K562 (cell line): ENCODE data around the gene NEMF. TPM values are rescaled to one million over a fixed set of nuclear protein-coding genes. Genes with fewer than 3 reads are reported as not detected.

Experiments
- ATF1 ChIP-seq, 2 experiments: fragments of 450-650 bp in 1 of 2; IDR thresholded peaks; 2 replicates each; pipeline ENCODE4 v1.6.1; 2016; ENCODE audit warnings: missing compliant biosample characterization in 1 of 2, missing genetic modification characterization in 1 of 2
- BMI1 ChIP-seq: fragments of 150-350 bp; IDR thresholded peaks from 2 replicates; pipeline ENCODE4 v1.6.1; 2014; ENCODE audit warnings: low read length
- CBX3 ChIP-seq, 2 experiments: IDR thresholded peaks; 1 replicate in 1 of 2; 2 replicates in 1 of 2; pipeline ENCODE4 v1.6.1; 2012; ENCODE audit warnings: inconsistent platforms in 2 of 2, low read length in 2 of 2, borderline replicate concordance in 1 of 2, control low read depth in 1 of 2
- CCNT2 ChIP-seq: IDR thresholded peaks from 2 replicates; pipeline ENCODE4 v1.6.1; 2011; ENCODE audit warnings: borderline replicate concordance, low read depth, mild to moderate bottlenecking, moderate library complexity, mixed read lengths, low read length; ENCODE audit not compliant: insufficient read length; ENCODE audit errors: extremely low read depth
- ESRRA ChIP-seq: fragments of 450-650 bp; IDR thresholded peaks from 2 replicates; pipeline ENCODE4 v1.6.1; 2014; ENCODE audit warnings: low read depth, mild to moderate bottlenecking, moderate library complexity, borderline replicate concordance
- HIVEP1 ChIP-seq: fragments of 250-450 bp; sonication (Bioruptor Pico); IDR thresholded peaks from 2 replicates; pipeline ENCODE4 v1.4.0; 2020; ENCODE audit warnings: mild to moderate bottlenecking
- IFI16 ChIP-seq: fragments of 250-450 bp; sonication (Bioruptor Pico); IDR thresholded peaks from 2 replicates; pipeline ENCODE4 v2.1.2; 2022; ENCODE audit warnings: mild to moderate bottlenecking, inconsistent platforms
- KLF10 ChIP-seq: fragments of 250-450 bp; sonication (Bioruptor Pico); IDR thresholded peaks from 2 replicates; pipeline ENCODE4 v1.6.1; 2021; ENCODE audit warnings: matching md5 sums
- MED1 ChIP-seq: sonication (generic); formaldehyde crosslinking; IDR thresholded peaks from 2 replicates; pipeline ENCODE4 v1.8.1; 2023; ENCODE audit warnings: missing genetic modification reagents, borderline replicate concordance
- MTF1 ChIP-seq: fragments of 250-450 bp; sonication (Bioruptor Pico); IDR thresholded peaks from 2 replicates; pipeline ENCODE4 v1.9.0; 2021; ENCODE audit warnings: moderate library complexity, mild to moderate bottlenecking, inconsistent platforms, borderline replicate concordance
- NR0B1 ChIP-seq: fragments of 450-650 bp; IDR thresholded peaks from one replicate; pipeline ENCODE4 v1.6.1; 2018; ENCODE audit warnings: mild to moderate bottlenecking, moderate library complexity; ENCODE audit not compliant: partially characterized antibody
- RNF2 ChIP-seq: sonication (generic); IDR thresholded peaks from 2 replicates; pipeline ENCODE4 v1.6.1; 2016
- TCF7 ChIP-seq: sonication (generic); IDR thresholded peaks from 2 replicates; pipeline ENCODE4 v1.6.1; 2016; ENCODE audit warnings: antibody characterized with exemption, borderline replicate concordance
- TFAP4 ChIP-seq: sonication (generic); formaldehyde crosslinking; IDR thresholded peaks from 2 replicates; pipeline ENCODE4 v1.8.0; 2022; ENCODE audit warnings: missing genetic modification reagents, mild to moderate bottlenecking, moderate library complexity, borderline replicate concordance
- THAP12 ChIP-seq: fragments of 250-450 bp; sonication (Bioruptor Pico); IDR thresholded peaks from 2 replicates; pipeline ENCODE4 v1.9.0; 2021; ENCODE audit warnings: mild to moderate bottlenecking, inconsistent platforms
- TRIM28 ChIP-seq: fragments of 450-650 bp; IDR thresholded peaks from 2 replicates; pipeline ENCODE4 v1.6.1; 2017
- ZFP91 ChIP-seq: sonication (generic); formaldehyde crosslinking; IDR thresholded peaks from 2 replicates; pipeline ENCODE4 v1.8.0; 2022; ENCODE audit warnings: mild to moderate bottlenecking, missing genetic modification reagents
- ZNF384 ChIP-seq: IDR thresholded peaks from 2 replicates; pipeline ENCODE4 v1.6.1; 2012; ENCODE audit warnings: low read depth, low read length, improper control_type of control experiment
- ZNF444 ChIP-seq: fragments of 250-450 bp; sonication (Bioruptor Pico); IDR thresholded peaks from 2 replicates; pipeline ENCODE4 v1.4.0; 2020; ENCODE audit warnings: mild to moderate bottlenecking, moderate library complexity
- ZNF740 ChIP-seq, 3 experiments: fragments of 200-800 bp in 1 of 3; sonication (Bioruptor generic) in 1 of 3; sonication (generic) in 1 of 3; formaldehyde crosslinking in 1 of 3; IDR thresholded peaks; 2 replicates each; pipeline versions ENCODE4 v1.6.1 to v1.8.0; 2016 to 2022; ENCODE audit warnings: mild to moderate bottlenecking in 2 of 3, missing compliant biosample characterization in 2 of 3, missing genetic modification characterization in 2 of 3, missing genetic modification reagents in 1 of 3
- ZNF76 ChIP-seq: fragments of 250-450 bp; sonication (Bioruptor Pico); IDR thresholded peaks from 2 replicates; pipeline ENCODE4 v1.4.0; 2020; ENCODE audit warnings: mild to moderate bottlenecking, moderate library complexity, borderline replicate concordance
- polyA plus RNA-seq, 8 experiments: library from polyadenylated mRNA; depleted of rRNA in 4 of 8; stranded (reverse) in 5 of 8; unstranded in 3 of 8; fragments of >200 nt; fragmentation: Nextera tagmentation in 2 of 8; fragmentation: Illumina TruSeq in 1 of 8; extraction: Ambion mirVana in 2 of 8; extraction: Trizol in 1 of 8; gene quantifications; 2 replicates each; pipeline versions ENCODE4 v1.2.1 to v1.2.3, GENCODE V29; 2011 to 2014; ENCODE audit warnings: inconsistent platforms in 1 of 8, missing spikeins in 1 of 8
- total RNA-seq, 7 experiments: library from RNA; depleted of rRNA in 6 of 7; stranded (reverse); fragments of >200 nt in 6 of 7; fragmentation: Illumina TruSeq in 2 of 7; extraction: Trizol in 2 of 7; gene quantifications; 2 replicates each; pipeline versions ENCODE4 v1.2.1 to v1.2.3, GENCODE V29; 2011 to 2021; ENCODE audit warnings: low replicate concordance in 1 of 7

Gene NEMF
- total and polyA plus RNA-seq, 9 of the 15 experiments (the other 6 are each of a cell fraction or from before 2014, with no cell fraction given), result 38.8 to 94.4 (median 61.0) TPM

- peak; percentile 48; the same call in 1 of the 2 replicates for TF ChIP-seq ATF1 (CRISPR knock-in tag; IDR thresholded peaks at IDR 0.05)
- TF ChIP-seq ATF1 (tag; IDR thresholded peaks at IDR 0.05), result peak; percentile 85
- TF ChIP-seq CBX3 (IDR thresholded peaks at IDR 0.05; ENCODE audit: borderline replicate concordance in 1 of 2, low read length in 2 of 2), result no peak
- TF ChIP-seq ZFP91 (CRISPR knock-in tag), result no peak
- TF ChIP-seq TCF7, result no peak
- peak; percentile 68 for TF ChIP-seq TFAP4 (CRISPR knock-in tag)
- TF ChIP-seq ZNF384, result no peak
- TF ChIP-seq ZNF740 (CRISPR knock-in tag; IDR thresholded peaks at IDR 0.05), result no peak
- no peak for TF ChIP-seq ZNF740 (tag; IDR thresholded peaks at IDR 0.05)
- TF ChIP-seq ESRRA, result no peak; the same call in 1 of the 2 replicates
- TF ChIP-seq IFI16 (CRISPR knock-in tag), result no peak
- TF ChIP-seq ZNF76 (CRISPR knock-in tag), result no peak
- TF ChIP-seq THAP12 (CRISPR knock-in tag), result no peak; the same call in 1 of the 2 replicates
- peak; percentile 59 for TF ChIP-seq CCNT2
- TF ChIP-seq MED1 (CRISPR knock-in tag), result no peak
- TF ChIP-seq ZNF444 (CRISPR knock-in tag), result no peak
- TF ChIP-seq BMI1, result no peak
- no peak for TF ChIP-seq KLF10
- TF ChIP-seq NR0B1, result no peak
- TF ChIP-seq HIVEP1 (CRISPR knock-in tag), result no peak
- no peak for TF ChIP-seq TRIM28
- TF ChIP-seq MTF1 (CRISPR knock-in tag), result no peak
- no peak; the same call in 1 of the 2 replicates for TF ChIP-seq RNF2
These were observed 40.2 kb upstream of the NEMF start, which contains the start of gene ARF6 (continued) for GRCh38 chr14:49892636-49893308.
